ENCODE results near the gene CT45A7. TPM values are rescaled to one million over a fixed set of nuclear protein-coding genes. Genes with fewer than 3 reads are reported as not detected.

The CT45A7 gene
- polyA plus RNA-seq, 4 donors = not detected

Other genes with a start within 250 kb of the CT45A7 start
- not detected for gene CT45A1, start 123.6 kb downstream of the CT45A7 start, polyA plus RNA-seq
- gene CT45A3, start 69.1 kb downstream of the CT45A7 start, polyA plus RNA-seq = not detected
- gene CT45A5, start 51.8 kb downstream of the CT45A7 start, polyA plus RNA-seq = not detected
- gene CT45A6, start 34.5 kb downstream of the CT45A7 start, polyA plus RNA-seq = not detected
- not detected for gene CT45A2, start 17.3 kb downstream of the CT45A7 start, polyA plus RNA-seq
- not detected for gene CT45A8, start 17.3 kb upstream of the CT45A7 start, polyA plus RNA-seq
- gene CT45A9, start 34.5 kb upstream of the CT45A7 start, polyA plus RNA-seq = not detected
- gene CT45A10, start 56.2 kb upstream of the CT45A7 start, polyA plus RNA-seq = not detected
- gene SAGE1, start 56.4 kb upstream of the CT45A7 start, polyA plus RNA-seq = not detected
- 10 to 100 TPM in 2 of 4 donors, 1 to 10 TPM in 2; 2.9 to 23.7 (median 10.0) TPM for gene MMGT1, start 136.7 kb upstream of the CT45A7 start, polyA plus RNA-seq
- 10 to 100 TPM in 2 of 4 donors, 1 to 10 TPM in 2; 7.0 to 11.0 (median 9.1) TPM for gene SLC9A6, start 148.2 kb upstream of the CT45A7 start, polyA plus RNA-seq

All from small intestine (tissue), 4 donors.